Measurements from ENCODE around the gene CNN2. TPM values are rescaled to one million over a fixed set of nuclear protein-coding genes. Genes with fewer than 3 reads are reported as not detected.

The CNN2 gene
- total RNA-seq, result 100 to 1,000 TPM; 187 to 254 TPM

GRCh38 chr19:1025960-1026782 lies at the start of gene CNN2:
CNN2 (plus strand) TSS chr19:1026608; CDS start chr19:1026662, 54 bp downstream.
- peaks cover 6 to 20% of the 10 kb centered on the region in 2 donors for H3K36me3 Mint-ChIP-seq

DNA sequence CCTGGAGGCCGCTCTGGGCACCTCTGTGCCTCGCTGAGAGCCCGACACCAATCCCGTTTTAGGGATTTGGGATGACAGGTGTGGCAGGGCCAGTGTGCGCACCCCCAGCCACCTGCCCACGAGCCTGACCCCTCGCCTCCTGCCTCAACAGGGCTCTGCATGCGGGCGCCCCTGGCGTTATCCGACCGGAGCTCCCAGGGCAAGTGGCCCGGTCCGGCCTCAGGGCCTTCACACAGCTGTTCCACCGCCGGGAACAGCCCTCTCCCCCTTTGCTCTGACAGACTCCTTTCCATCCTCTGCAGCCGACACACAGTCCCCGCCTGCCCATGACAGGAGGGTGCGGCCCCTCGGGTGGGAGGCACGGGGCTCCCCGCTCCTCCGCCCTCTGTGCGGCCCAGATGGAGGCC lies 49.3 kb upstream of the CNN2 start:
- DNase-seq (ENCODE audit: low spot score in 2 of 2) (no peak), ATAC-seq (peak in 1 of 2 donors; percentile 16)
- Mint-ChIP-seq H3K27ac (no peak overlapping the region), H3K36me3 (no peaks in the 10 kb centered on the region), H3K9me3 (no peaks in the 10 kb centered on the region)

More at GRCh38 chr19:1025960-1026782, at the start of gene CNN2:
- ATAC-seq, result peak; percentile 71 to 83
- Mint-ChIP-seq H3K9me3 (no peaks in the 10 kb centered on the region), H3K27ac (peak within 1 kb of the TSS; percentile 86 to 90)
- peak; percentile 79 to 85 for DNase-seq (ENCODE audit: low spot score in 2 of 2)

- ATAC-seq (no peak), DNase-seq (ENCODE audit: low spot score in 2 of 2) (no peak)
- Mint-ChIP-seq H3K9me3 (no peaks in the 10 kb centered on the region), H3K36me3 (peaks cover 3% of the 10 kb centered on the region in 2 donors), H3K27ac (no peak overlapping the region)
Measured at GRCh38 chr19:979318-979741, 47.1 kb upstream of the CNN2 start.

- no peak for DNase-seq (ENCODE audit: low spot score in 2 of 2)
- no peak for ATAC-seq
- Mint-ChIP-seq H3K36me3 (peaks cover 5% of the 10 kb centered on the region in 2 donors), H3K9me3 (no peaks in the 10 kb centered on the region), H3K27ac (no peak overlapping the region)
Measured at GRCh38 chr19:980133-980998, 46.0 kb upstream of the CNN2 start.

DNA sequence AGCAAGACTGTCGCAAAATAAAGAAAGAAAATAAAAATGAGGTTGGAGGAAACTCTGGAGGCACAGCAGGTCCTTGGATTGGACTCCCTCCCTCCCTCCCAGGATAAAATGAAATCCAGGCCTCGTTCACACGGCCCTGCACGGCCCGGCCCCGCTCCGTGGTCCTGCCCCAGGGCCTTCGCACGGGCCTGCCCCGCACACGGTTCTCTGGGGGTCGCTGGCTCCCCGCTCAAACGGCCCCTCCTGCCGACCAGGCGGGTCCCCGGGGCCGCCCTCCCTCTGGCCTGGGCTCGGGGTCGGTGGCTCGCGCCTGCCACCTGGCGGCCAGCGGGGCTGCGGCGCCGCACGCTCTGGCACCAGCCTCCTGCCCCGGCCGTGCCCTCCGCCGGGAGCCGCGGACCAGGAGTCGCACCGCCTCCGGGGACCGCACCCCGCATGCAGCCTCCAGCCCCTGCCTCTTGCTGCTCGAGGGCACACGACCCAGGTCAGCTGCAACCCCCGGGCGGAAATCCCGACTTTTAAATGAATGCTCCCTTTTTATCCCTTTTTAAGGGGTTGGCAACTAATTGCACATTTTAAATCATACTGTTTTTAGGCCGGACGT lies 43.7 kb upstream of the CNN2 start:
- no peaks in the 10 kb centered on the region for H3K9me3 Mint-ChIP-seq
- DNase-seq (ENCODE audit: low spot score in 2 of 2) (peak; percentile 83 to 91), ATAC-seq (peak; percentile 87 to 89)
- H3K36me3 Mint-ChIP-seq, result peaks cover 5 to 10% of the 10 kb centered on the region in 2 donors
- no peak overlapping the region for H3K27ac Mint-ChIP-seq

GRCh38 chr19:984165-984967 lies 42.0 kb upstream of the CNN2 start, which contains the start of gene WDR18:
WDR18 (plus strand) TSS chr19:984345; CDS start chr19:984354, 9 bp downstream.
- ATAC-seq, result peak; percentile 89 to 93
- peaks cover 5 to 10% of the 10 kb centered on the region in 2 donors for H3K36me3 Mint-ChIP-seq
- peak within 1 kb of the TSS; percentile 82 to 97 for H3K27ac Mint-ChIP-seq
- peak; percentile 90 to 92 for DNase-seq (ENCODE audit: low spot score in 2 of 2)
- no peaks in the 10 kb centered on the region for H3K9me3 Mint-ChIP-seq

GRCh38 chr19:986083-986482 lies 40.3 kb upstream of the CNN2 start:
- Mint-ChIP-seq H3K9me3 (no peaks in the 10 kb centered on the region), H3K36me3 (peaks cover 5 to 10% of the 10 kb centered on the region in 2 donors), H3K27ac (no peak overlapping the region)
- no peak for DNase-seq (ENCODE audit: low spot score in 2 of 2)
- ATAC-seq, result no peak

DNA sequence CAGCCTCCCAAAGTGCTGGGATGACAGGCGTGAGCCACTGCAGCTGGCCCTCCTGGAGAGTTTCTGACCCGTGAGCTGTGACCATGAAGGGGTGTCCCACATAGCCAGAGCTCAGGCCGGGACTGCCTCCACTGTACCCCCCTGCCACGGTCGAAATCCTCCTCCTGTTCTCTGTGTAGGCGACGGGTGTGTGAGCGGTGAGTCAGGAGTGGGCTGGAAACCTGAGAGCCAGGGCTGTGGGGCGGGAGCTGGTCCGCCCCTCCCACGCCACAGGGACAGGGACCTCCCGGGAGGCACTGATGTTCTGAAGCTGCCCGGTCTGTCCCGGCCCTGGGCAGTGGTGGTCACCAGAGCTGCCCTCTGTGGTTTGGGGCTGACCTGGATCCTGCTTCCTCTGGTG lies 38.3 kb upstream of the CNN2 start:
- H3K27ac Mint-ChIP-seq, result peak overlapping the region in 1 of 2 donors; percentile 89
- no peaks in the 10 kb centered on the region for H3K9me3 Mint-ChIP-seq
- no peak for ATAC-seq
- no peak for DNase-seq (ENCODE audit: low spot score in 2 of 2)
- peaks cover 5 to 10% of the 10 kb centered on the region in 2 donors for H3K36me3 Mint-ChIP-seq

DNA sequence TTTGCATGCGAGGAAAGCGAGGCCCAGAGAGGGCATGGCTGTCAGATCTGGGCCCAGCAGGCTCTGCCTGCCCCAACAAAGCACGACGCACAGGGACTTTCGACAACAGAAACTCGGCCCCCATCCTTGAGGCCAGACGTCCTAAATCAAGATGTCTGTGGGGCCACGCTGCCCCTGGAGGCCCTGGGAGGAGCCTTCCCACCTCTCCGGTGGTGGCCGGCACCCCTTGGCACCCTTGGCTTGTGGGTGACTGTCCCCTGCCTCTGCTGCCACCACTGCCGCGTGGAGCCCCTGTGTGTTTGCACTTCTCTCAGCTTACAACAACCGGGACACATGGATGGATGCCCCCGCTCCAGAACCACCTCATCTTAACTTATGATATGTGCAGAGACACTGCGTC lies 37.9 kb upstream of the CNN2 start:
- Mint-ChIP-seq H3K27ac (no peak overlapping the region), H3K36me3 (peaks cover 5 to 10% of the 10 kb centered on the region in 2 donors), H3K9me3 (no peaks in the 10 kb centered on the region)
- ATAC-seq, result no peak
- DNase-seq (ENCODE audit: low spot score in 2 of 2), result peak in 1 of 2 donors; percentile 56

DNA sequence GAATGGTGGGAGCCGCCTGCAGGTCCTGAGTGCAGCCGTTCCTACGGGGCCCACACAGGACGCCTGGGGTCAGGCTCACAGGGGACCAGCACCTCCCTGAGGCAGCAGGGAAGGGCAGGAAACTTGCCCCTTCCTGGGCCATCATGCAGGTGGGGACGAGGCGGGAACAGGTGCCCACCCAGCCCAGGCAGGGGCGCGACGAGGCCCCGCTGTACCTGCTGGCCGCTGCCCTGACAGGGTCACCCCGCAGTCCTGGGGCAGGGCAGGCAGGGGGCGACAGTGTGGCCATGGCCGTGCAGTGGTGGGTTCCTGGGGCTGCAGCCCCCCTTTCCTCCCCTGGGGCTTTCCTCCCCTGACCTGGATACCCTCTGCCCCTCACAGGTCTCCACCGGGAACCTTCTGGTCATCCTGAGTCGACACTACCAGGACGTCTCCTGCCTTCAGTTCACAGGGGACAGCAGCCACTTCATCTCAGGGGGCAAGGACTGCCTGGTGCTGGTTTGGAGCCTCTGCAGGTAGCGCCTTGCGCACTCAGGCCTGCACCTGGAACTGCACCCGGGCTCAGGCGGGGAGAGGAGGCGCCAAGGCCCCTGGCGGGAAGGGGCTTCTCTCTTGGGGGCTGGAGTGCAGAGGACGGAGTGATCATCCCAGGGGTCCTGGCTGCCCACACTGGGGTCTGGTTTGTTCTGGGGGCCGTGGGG lies 36.9 kb upstream of the CNN2 start:
- ATAC-seq (no peak), DNase-seq (ENCODE audit: low spot score in 2 of 2) (peak in 1 of 2 donors; percentile 55)
- Mint-ChIP-seq H3K36me3 (peaks cover 0 to 5% of the 10 kb centered on the region in 2 donors), H3K27ac (no peak overlapping the region), H3K9me3 (no peaks in the 10 kb centered on the region)

GRCh38 chr19:990119-990571 lies 36.3 kb upstream of the CNN2 start:
- H3K36me3 Mint-ChIP-seq, result peaks cover 0 to 5% of the 10 kb centered on the region in 2 donors
- no peak for ATAC-seq
- DNase-seq (ENCODE audit: low spot score in 2 of 2), result peak in 1 of 2 donors; percentile 56
- H3K9me3 Mint-ChIP-seq, result no peaks in the 10 kb centered on the region
- H3K27ac Mint-ChIP-seq, result no peak overlapping the region

- no peaks in the 10 kb centered on the region for H3K9me3 Mint-ChIP-seq
- ATAC-seq, result no peak
- no peak overlapping the region for H3K27ac Mint-ChIP-seq
- H3K36me3 Mint-ChIP-seq, result peaks cover 0 to 5% of the 10 kb centered on the region in 2 donors
- no peak for DNase-seq (ENCODE audit: low spot score in 2 of 2)
Measured at GRCh38 chr19:990746-991145, 35.7 kb upstream of the CNN2 start.

GRCh38 chr19:991174-991931 lies 35.1 kb upstream of the CNN2 start:
- no peak overlapping the region for H3K27ac Mint-ChIP-seq
- H3K36me3 Mint-ChIP-seq, result peaks cover 0 to 5% of the 10 kb centered on the region in 2 donors
- H3K9me3 Mint-ChIP-seq, result no peaks in the 10 kb centered on the region
- ATAC-seq (peak; percentile 34 to 77), DNase-seq (ENCODE audit: low spot score in 2 of 2) (peak in 1 of 2 donors; percentile 69)

DNA sequence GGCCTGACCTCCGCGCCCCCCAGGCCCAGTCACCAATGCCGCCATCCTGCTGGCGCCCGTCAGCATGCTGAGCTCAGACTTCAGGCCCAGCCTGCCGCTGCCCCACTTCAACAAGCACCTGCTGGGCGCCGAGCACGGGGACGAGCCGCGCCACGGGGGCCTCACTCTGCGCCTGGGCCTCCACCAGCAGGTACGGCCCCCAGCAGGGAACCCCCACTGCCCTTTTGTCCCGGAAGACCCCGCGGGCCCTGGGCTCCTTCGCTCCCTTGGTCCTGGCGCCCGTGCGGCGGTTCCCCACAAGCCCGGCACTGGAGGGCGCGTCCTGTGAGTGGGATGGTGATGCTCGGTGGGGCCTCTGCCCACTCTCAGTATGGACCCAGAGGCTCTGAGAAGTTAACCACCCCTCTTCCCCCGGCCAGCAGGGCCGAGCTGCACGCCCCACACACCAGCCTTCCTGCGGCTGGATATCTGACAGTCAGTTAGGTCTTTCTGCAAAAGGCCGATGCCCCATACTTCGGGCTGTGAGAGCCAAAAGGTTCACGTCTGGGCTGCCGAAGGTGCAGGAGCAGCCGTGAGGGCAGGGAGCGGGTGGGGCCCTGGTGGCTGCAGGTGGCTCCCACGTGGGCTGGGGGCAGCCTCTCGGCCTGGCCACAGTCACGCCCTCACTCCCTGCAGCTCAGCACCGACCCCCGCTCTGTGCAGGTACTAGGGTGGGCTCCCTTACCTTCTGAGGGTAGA lies 34.3 kb upstream of the CNN2 start:
- Mint-ChIP-seq H3K27ac (no peak overlapping the region), H3K9me3 (no peaks in the 10 kb centered on the region), H3K36me3 (no peaks in the 10 kb centered on the region)
- no peak for ATAC-seq
- no peak for DNase-seq (ENCODE audit: low spot score in 2 of 2)
